Fibroblast of skin of left biceps (primary cell): ENCODE measurements around the gene CHD6.
A peak's percentile ranks its signal among the peaks of the same experiment; 100 is the strongest.

Experiments used
- DNase-seq, 2 experiments: peaks; one replicate each; pipeline ENCODE4 v3.0.0-alpha.2; 2013; ENCODE audit warnings: low read depth in 2 of 2

CHD6 gene

DNA sequence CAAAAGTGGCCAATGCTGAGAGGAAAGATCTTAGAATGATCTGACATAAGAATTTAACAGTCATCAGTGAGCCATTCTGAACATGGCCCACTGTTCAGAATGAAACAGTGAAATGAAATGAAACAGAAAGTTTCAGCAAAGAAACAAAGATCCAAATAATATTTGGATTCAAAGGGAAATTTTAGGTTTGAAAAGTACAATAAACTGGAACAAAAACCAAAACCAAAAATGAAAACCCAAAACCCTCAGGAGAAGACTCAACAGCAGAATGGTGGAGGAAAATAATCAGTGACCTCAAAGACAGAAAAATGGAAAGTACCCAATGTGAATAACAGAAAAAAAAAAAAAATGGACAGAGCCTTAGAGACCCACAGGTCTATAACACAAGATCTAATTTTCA, 185.4 kb downstream of the CHD6 start:
- no peak for DNase-seq

GRCh38 chr20:41428285-41428684, 189.9 kb downstream of the CHD6 start:
- DNase-seq = no peak

- DNase-seq = no peak
Observed at GRCh38 chr20:41427833-41428232, 190.3 kb downstream of the CHD6 start.

- no peak for DNase-seq
Observed at GRCh38 chr20:41426976-41427375, 191.2 kb downstream of the CHD6 start.

GRCh38 chr20:41426086-41426830, 191.9 kb downstream of the CHD6 start:
- DNase-seq = peak in 1 of 2 experiments; percentile 22

- no peak for DNase-seq
Observed at GRCh38 chr20:41425180-41425884, 192.8 kb downstream of the CHD6 start.

GRCh38 chr20:41424546-41424945, 193.6 kb downstream of the CHD6 start:
- DNase-seq = peak in 1 of 2 experiments; percentile 29

GRCh38 chr20:41424011-41424410, 194.2 kb downstream of the CHD6 start:
- DNase-seq = no peak

DNA sequence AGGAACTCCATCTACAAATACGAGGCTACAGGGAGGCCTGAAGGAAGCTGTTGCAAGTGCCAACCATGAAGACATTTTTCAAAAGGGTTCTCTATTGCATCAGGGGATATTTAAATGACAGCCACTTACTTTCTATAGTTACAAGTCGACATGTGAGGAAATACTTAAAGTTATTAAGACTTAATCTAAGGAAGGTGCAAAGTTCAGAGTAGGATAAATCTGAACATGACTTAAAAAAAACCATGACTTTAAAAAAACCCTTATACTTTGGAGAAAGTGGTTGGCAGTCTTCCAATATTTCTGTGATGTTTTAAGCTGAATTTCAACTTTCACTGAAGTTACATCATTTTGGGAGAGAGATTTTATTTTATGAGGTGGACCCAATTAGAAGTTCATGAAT, 195.2 kb downstream of the CHD6 start:
- DNase-seq = no peak

GRCh38 chr20:41418739-41419293, 199.4 kb downstream of the CHD6 start:
- no peak for DNase-seq

DNA sequence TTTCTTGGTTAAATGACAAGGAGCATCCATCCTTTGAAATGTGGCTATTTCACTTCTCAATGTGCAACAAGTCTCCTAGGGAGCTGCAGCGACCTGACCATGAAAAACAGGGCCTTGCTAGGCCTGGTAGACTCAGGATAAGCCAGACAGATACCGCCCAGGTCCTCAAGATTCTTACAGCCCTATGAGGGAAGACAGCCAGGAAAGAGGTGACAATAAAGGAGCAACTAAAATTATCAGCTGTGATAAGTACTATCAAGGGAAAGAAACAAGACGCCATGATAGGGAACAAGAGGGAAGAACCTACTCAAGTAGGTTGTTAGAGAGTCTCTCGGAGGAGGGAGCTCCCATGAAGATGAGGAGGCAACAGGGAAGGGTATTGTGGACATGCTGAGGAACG, 200.1 kb downstream of the CHD6 start:
- DNase-seq = no peak

DNA sequence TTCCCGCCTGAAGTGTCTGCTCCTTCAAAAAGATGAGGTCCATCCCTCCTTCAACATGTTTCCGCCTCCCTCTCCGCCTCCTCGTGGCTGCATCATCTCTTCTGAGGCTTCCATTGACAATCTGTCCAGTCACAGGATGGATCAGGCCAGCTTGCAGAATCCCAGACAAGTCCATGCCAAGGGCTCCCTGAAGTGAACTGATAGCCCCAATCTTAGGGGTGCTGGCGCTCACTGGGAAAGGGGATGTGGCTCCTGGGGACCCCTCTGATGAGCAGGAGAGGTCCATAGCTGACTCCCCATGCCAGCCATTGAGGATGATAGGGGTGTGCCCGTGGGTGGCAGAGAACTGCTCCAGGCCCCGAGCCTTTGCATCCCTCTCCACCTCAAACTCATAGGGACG, 203.0 kb downstream of the CHD6 start:
- no peak for DNase-seq

GRCh38 chr20:41413169-41413568, 205.0 kb downstream of the CHD6 start:
- DNase-seq = no peak

- no peak for DNase-seq
Observed at GRCh38 chr20:41412324-41413120, 205.7 kb downstream of the CHD6 start.

DNA sequence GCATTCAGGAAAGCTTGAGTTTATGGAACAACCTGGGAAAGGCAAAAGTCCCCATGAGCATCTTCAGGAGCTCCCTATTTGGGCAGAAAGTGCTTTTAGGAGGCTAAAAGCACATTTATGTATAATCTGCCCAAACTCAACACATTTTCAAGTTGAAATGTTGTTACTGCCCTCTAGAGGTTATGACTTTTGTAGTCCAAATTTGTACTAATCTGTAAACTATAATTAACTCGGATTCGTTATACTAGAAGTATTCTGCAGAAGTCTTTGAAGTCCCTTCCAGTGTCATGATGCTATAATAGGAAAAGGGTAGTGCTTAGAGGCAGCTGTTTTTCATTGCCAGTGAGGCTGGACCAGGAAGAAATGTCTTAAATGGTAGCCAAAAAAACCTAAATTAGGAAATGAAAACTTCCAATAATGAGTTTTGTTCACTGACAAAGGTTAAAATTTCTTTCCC, 206.8 kb downstream of the CHD6 start:
- peak in 1 of 2 experiments; percentile 21 for DNase-seq

- DNase-seq = no peak
Observed at GRCh38 chr20:41408986-41409385, 209.2 kb downstream of the CHD6 start.

DNA sequence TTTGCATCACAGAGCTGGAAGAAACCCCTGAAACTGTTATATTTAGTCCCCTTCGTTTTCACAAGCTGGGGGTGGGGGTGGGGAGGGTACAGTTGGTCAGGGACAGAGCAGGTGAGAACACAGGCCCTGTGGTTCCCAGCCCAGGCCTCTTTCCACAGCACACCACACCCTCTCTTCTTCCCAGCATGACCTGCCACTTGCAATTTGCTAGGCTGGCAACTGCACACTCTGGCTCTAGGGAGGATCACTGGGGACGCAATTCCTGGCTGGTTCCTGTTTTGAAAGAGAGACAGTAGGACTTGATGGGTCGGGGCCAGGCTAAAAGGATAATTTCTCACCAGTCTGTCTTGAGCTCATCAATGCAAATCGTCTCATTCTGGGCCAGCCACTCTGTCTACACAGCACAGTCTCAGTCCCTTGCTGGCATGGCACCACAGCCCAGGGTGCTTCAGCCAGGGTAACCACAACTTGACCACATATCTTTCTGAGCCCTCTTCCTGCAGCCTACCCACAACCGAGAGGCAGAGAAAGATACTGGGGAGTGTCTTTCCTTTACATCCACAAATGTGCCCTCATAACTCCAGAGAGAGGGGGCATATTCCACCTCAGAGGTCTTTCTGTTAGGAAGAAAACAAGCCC, 209.9 kb downstream of the CHD6 start:
- DNase-seq = no peak

DNA sequence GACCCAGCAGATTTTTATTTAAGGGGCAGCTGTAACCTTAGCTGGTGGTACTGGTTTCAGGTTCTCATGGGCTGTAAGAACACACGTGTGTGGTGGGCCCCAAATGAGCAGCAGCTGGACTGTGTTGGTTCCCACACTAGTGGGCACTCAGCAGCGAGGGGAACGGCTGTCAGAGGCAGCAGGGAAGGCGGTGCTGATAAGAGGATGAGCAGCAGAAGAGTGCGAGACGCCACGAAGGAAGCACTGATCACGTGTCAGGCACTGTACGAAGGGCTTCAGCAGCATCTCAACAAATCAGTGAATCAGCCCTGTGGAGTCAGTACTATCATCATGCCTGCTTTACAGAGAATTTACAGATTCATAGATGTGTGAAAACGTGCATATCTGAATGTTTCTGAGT, 210.6 kb downstream of the CHD6 start:
- no peak for DNase-seq

GRCh38 chr20:41406896-41407444, 211.2 kb downstream of the CHD6 start:
- DNase-seq = no peak

DNA sequence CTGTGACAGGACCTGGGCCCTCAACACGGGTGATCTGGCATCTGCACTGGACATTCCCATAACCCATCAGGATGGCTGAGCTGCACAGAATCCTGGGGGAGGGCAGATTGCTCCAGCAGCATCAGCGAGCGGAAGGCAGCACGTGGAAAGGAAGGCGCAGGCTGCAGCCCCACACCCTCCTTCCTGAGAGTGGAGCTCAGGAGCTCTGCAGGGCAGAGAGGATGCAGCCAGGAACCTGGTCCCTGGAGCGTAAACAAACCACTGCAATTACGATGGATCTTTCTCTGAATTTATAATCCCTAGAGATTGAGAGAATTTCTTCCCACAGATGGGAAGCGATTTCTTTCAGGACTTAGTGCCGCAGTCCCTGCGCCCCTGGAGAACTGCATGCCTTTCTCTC, 211.8 kb downstream of the CHD6 start:
- DNase-seq = no peak

DNA sequence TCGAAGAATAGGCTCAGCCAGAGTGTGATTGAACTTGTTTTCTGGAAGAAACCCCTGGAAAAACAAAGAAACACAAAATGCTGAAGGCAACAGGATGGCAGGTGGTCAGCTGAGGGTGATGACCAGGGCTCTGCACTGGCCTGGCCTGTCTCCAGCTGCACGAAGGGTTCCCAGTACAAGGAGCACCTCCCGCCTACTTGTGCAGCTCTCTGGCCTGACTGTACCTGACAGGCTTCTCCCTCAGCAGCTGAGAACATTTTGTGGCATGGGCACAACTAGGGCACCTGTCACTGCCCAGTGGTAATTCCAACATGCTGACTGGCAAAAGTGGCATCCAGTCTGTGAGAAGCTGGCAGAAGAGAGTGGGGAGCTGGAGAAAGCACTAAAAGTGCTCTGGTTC, 212.7 kb downstream of the CHD6 start:
- no peak for DNase-seq
